ENCODE data around the gene PLEK. TPM values are rescaled to one million over a fixed set of nuclear protein-coding genes. Genes with fewer than 3 reads are reported as not detected.
"Not testable (repeated sequence)": the region's sequence is repeated elsewhere in the genome, so short reads cannot be mapped to it uniquely, and the experiment has no call there.

The PLEK gene
- total RNA-seq, 4 donors from 2014 or later = under 0.01 to 7.5 (median 3.4) TPM

- no peak overlapping the region for H3K4me3 ChIP-seq
- no peaks in the 10 kb centered on the region for H3K27me3 ChIP-seq
- TF ChIP-seq POLR2A (IDR thresholded peaks at IDR 0.05) (no peak), CTCF (IDR thresholded peaks at IDR 0.05) (no peak)
- DNase-seq = no peak
- no peaks in the 10 kb centered on the region for H3K9me3 ChIP-seq
- no peak overlapping the region for H3K27ac ChIP-seq
- H3K36me3 ChIP-seq = no peaks in the 10 kb centered on the region
- intact Hi-C loops (cut with DNase I; ENCODE audit: low total_unique reads) = no loop called here
- no peaks in the 10 kb centered on the region for H3K4me1 ChIP-seq
Observed at GRCh38 chr2:68341583-68341982, 23.5 kb upstream of the PLEK start.

- no peaks in the 10 kb centered on the region for H3K4me1 ChIP-seq
- no peak for TF ChIP-seq CTCF (IDR thresholded peaks at IDR 0.05)
- TF ChIP-seq POLR2A (IDR thresholded peaks at IDR 0.05) = no peak
- H3K9me3 ChIP-seq = no peaks in the 10 kb centered on the region
- no peaks in the 10 kb centered on the region for H3K36me3 ChIP-seq
- H3K27ac ChIP-seq = no peak overlapping the region
- DNase-seq = no peak
- no peak overlapping the region for H3K4me3 ChIP-seq
- H3K27me3 ChIP-seq = no peaks in the 10 kb centered on the region
- intact Hi-C loops (cut with DNase I; ENCODE audit: low total_unique reads) = no loop called here
Observed at GRCh38 chr2:68342470-68342869, 22.6 kb upstream of the PLEK start.

- Histone ChIP-seq H3K9me3 (no peaks in the 10 kb centered on the region), H3K27me3 (no peaks in the 10 kb centered on the region), H3K27ac (no peak overlapping the region), H3K4me1 (no peaks in the 10 kb centered on the region), H3K36me3 (no peaks in the 10 kb centered on the region), H3K4me3 (no peak overlapping the region)
- no peak for TF ChIP-seq POLR2A (IDR thresholded peaks at IDR 0.05)
- no peak for TF ChIP-seq CTCF (IDR thresholded peaks at IDR 0.05)
- intact Hi-C loops (cut with DNase I; ENCODE audit: low total_unique reads) = no loop called here
- no peak for DNase-seq
Observed at GRCh38 chr2:68344031-68344430, 21.1 kb upstream of the PLEK start.

GRCh38 chr2:68345129-68345875 is 19.8 kb upstream of the PLEK start:
- no peaks in the 10 kb centered on the region for H3K36me3 ChIP-seq
- intact Hi-C loops (cut with DNase I; ENCODE audit: low total_unique reads) = no loop called here

GRCh38 chr2:68349091-68349490 is 16.0 kb upstream of the PLEK start:
- H3K36me3 ChIP-seq; intact Hi-C loops (cut with DNase I; ENCODE audit: low total_unique reads); H3K4me3 ChIP-seq; H3K4me1 ChIP-seq; DNase-seq; H3K27ac ChIP-seq; H3K27me3 ChIP-seq; H3K9me3 ChIP-seq: not testable (repeated sequence)

More at GRCh38 chr2:68345129-68345875, 19.8 kb upstream of the PLEK start:
- Histone ChIP-seq H3K4me1 (no peaks in the 10 kb centered on the region), H3K27ac (no peak overlapping the region), H3K9me3 (no peaks in the 10 kb centered on the region), H3K4me3 (no peak overlapping the region), H3K27me3 (no peaks in the 10 kb centered on the region)
- no peak for TF ChIP-seq POLR2A (IDR thresholded peaks at IDR 0.05)
- DNase-seq = no peak

- H3K4me3 ChIP-seq = no peak overlapping the region
- no peak overlapping the region for H3K27ac ChIP-seq
- intact Hi-C loops (cut with DNase I; ENCODE audit: low total_unique reads) = no loop called here
- no peaks in the 10 kb centered on the region for H3K4me1 ChIP-seq
- H3K9me3 ChIP-seq = no peaks in the 10 kb centered on the region
- no peaks in the 10 kb centered on the region for H3K27me3 ChIP-seq
- H3K36me3 ChIP-seq = no peaks in the 10 kb centered on the region
- no peak for DNase-seq
- TF ChIP-seq POLR2A (IDR thresholded peaks at IDR 0.05) = no peak
- no peak for TF ChIP-seq CTCF (IDR thresholded peaks at IDR 0.05)
Observed at GRCh38 chr2:68351997-68352396, 13.1 kb upstream of the PLEK start.

Data from uterus (tissue), 4 donors.